PFSK-1 (cell line): ENCODE measurements around the gene POR. TPM values are rescaled to one million over a fixed set of nuclear protein-coding genes. Genes with fewer than 3 reads are reported as not detected.

Experiments used
- FOXP2 ChIP-seq: optimal IDR thresholded peaks from 2 replicates; pipeline ENCODE3; 2011; ENCODE audit warnings: borderline replicate concordance, control low read depth, inconsistent platforms; ENCODE audit not compliant: insufficient read depth; ENCODE audit errors: extremely low read length, extremely low read depth
- POLR2AphosphoS5 ChIP-seq: IDR thresholded peaks from 2 replicates; pipeline ENCODE4 v1.6.1; 2012; ENCODE audit warnings: low read depth, mild to moderate bottlenecking, control low read depth, low read length, moderate library complexity
- SIN3A ChIP-seq: IDR thresholded peaks from 2 replicates; pipeline ENCODE4 v1.6.1; 2012; ENCODE audit warnings: mild to moderate bottlenecking, low read length, moderate library complexity, borderline replicate concordance; ENCODE audit not compliant: insufficient read depth
- TAF1 ChIP-seq: IDR thresholded peaks from 2 replicates; pipeline ENCODE4 v1.6.1; 2012; ENCODE audit warnings: low read length, control low read depth, borderline replicate concordance; ENCODE audit not compliant: insufficient read depth
- polyA plus RNA-seq: library from polyadenylated mRNA; unstranded; fragments of >200 nt; gene quantifications from one replicate; pipeline ENCODE4 v1.2.1, GENCODE V29; 2012; ENCODE audit warnings: low read depth, missing spikeins; ENCODE audit not compliant: insufficient read length
- TF ChIP-seq, protein P1 (sequence below), 2 experiments: IDR thresholded peaks; 2 replicates each; pipeline versions ENCODE4 v1.6.1 to v1.8.0; 2011 to 2012; ENCODE audit warnings: low read depth in 2 of 2, low read length in 2 of 2, control low read depth in 1 of 2, inconsistent platforms in 1 of 2, mild to moderate bottlenecking in 1 of 2, moderate library complexity in 1 of 2; ENCODE audit not compliant: insufficient read depth in 1 of 2

Gene POR
- polyA plus RNA-seq = 356 TPM

DNA sequence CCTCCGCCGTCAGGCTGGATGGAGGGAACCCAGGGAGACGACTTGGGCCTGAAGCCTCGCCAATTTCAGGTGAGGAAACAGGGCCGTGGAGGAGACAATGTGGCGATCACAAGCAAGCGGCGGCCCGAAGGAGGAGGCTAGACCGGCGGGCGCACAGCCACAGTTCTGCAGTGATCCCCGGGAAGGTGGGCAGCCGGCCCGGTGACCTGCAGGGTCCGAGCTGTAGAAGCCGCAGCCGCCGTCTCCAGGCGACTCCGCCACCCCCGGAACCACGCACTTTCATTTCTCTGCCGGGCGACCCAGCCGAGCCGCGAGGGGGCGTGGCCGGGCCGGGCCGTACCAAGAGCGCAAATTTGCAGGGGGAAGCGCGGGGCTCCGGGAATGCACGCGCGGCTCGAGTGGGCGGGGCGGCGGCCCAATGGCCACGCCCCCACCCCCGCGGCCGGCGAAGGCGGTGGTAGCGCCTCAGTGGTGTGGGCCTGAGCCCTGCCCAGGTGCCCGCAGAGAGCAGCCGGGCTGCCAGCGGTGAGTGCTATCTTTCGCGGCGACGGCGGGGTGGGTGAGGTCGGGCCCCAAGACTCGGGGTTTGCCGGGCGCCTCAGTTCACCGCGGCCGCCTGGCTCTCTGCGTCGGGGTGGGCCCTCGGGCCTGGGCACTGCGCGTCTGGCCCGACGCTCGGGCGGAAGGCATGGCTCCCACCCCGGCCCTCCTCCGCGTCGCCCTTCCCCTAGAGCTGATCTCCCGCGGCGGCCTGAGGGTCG lies at the start of gene POR:
POR (plus strand) TSS at position 501 of the 761 bp plus-strand sequence. CDS start 38,847 bp downstream, outside the sequence.
- TF ChIP-seq TAF1 (peak; percentile 97), POLR2AphosphoS5 (peak; percentile 99), SIN3A (peak; percentile 80; the same call in 1 of the 2 replicates), FOXP2 (peak; percentile 68)
- TF ChIP-seq, protein P1, sequence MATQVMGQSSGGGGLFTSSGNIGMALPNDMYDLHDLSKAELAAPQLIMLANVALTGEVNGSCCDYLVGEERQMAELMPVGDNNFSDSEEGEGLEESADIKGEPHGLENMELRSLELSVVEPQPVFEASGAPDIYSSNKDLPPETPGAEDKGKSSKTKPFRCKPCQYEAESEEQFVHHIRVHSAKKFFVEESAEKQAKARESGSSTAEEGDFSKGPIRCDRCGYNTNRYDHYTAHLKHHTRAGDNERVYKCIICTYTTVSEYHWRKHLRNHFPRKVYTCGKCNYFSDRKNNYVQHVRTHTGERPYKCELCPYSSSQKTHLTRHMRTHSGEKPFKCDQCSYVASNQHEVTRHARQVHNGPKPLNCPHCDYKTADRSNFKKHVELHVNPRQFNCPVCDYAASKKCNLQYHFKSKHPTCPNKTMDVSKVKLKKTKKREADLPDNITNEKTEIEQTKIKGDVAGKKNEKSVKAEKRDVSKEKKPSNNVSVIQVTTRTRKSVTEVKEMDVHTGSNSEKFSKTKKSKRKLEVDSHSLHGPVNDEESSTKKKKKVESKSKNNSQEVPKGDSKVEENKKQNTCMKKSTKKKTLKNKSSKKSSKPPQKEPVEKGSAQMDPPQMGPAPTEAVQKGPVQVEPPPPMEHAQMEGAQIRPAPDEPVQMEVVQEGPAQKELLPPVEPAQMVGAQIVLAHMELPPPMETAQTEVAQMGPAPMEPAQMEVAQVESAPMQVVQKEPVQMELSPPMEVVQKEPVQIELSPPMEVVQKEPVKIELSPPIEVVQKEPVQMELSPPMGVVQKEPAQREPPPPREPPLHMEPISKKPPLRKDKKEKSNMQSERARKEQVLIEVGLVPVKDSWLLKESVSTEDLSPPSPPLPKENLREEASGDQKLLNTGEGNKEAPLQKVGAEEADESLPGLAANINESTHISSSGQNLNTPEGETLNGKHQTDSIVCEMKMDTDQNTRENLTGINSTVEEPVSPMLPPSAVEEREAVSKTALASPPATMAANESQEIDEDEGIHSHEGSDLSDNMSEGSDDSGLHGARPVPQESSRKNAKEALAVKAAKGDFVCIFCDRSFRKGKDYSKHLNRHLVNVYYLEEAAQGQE (IDR thresholded peaks at IDR 0.05; ENCODE audit: insufficient read depth in 1 of 2, low read depth in 2 of 2, low read length in 2 of 2) = 0 out of 4 replicates have a peak, but pooled peaks have one; percentile 19 to 21

DNA sequence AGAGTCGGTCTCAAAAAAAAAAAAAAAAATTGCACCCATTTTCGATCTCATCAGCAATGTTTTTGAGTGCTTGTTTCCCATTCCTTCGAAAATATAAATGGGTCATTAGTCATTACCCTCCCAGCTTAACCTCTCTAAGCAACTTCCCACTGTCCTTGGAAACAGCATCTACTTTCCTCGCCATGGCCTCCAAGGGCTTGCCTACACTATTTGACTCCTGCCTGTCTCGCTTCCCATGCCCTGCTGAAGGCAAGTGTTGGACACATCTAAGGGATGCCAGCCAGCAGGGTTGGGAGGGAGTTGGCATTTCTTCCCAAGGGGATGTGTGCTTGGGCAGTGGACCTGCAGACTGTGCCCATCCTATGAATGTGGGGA lies 48.9 kb upstream of the POR start:
- TF ChIP-seq SIN3A (no peak), FOXP2 (no peak), POLR2AphosphoS5 (no peak)

DNA sequence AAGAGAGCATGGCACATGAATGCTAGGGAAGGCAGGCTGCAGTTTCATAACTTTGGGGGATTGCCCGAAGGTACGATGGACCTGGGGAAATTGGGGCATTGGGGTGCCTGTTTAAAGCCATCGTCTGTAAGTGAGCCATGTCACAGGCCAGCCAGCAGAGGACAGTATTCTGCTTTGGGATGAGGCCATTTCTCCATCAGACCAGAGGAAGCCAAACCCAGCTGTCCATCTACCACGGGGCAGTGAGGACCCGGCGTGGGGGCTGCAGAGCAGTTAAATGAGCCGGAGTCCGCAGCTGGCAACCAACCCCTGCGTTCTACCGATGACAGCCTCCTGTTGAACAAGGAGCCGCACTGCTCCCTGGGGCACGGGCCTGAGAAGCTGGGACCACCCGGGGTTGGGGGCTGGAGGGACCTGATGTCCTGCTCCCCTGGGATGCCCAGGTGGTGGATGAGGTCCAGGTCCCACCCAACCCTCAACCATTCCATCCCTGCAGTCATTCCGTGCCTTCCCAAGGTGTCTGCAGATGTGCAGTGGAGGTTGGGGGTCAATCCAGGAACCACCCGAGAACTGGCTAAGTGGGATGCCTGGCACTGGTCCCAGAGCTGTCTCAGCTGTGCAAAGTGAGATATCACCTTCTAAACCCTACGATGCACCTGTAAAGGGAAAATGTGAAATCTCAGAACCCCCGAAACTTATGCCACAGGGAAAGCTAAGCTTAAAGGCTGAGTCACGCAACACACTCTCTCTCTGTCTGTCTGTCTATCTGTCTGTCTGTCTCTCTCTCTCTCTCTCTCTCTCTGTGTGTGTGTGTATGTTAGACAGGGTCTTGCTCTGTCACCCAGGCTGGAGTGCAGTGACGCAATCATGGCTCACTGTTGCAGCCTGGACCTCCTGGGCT lies 48.2 kb upstream of the POR start:
- TF ChIP-seq TAF1 = no peak
- no peak for TF ChIP-seq SIN3A
- TF ChIP-seq, protein P1 (IDR thresholded peaks at IDR 0.05; ENCODE audit: insufficient read depth in 1 of 2, low read depth in 2 of 2, low read length in 2 of 2) = no peak
- no peak for TF ChIP-seq POLR2AphosphoS5
- no peak for TF ChIP-seq FOXP2

DNA sequence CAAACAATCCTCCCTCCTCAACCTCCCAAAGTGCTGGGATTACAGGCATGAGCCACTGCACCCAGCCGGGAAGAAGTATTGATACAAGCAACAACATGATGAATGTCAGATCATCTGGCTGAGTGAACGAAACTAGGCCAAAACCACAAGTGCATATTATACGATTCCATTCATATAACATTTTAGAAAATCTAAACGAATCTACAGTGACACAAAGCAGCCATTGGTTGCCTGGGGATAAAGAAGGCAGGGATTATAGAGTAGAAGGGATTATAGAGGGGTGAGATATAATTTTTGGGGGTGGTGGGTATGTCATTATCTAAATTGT lies 47.6 kb upstream of the POR start:
- TF ChIP-seq SIN3A = no peak
- TF ChIP-seq TAF1 = no peak
- TF ChIP-seq, protein P1 (IDR thresholded peaks at IDR 0.05; ENCODE audit: insufficient read depth in 1 of 2, low read depth in 2 of 2, low read length in 2 of 2) = no peak
- no peak for TF ChIP-seq POLR2AphosphoS5
- TF ChIP-seq FOXP2 = no peak

DNA sequence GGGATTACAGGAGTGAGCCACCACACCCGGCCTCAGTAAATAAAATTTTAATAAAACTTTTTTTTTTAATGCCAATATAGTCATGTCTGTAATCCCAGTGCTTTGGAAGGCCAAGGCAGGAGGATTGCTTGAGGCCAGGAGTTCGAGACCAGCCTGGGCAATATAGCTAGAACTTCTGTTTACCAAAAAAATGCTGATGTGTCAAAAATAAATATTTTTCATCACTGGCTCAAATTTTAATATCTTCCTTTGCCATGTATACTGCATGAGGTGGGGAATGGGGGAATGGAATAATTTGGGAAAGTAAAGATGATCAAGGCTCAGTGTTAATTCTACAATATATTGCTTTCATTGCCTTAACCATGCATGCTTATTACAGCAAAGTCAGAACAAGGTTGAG lies 46.8 kb upstream of the POR start:
- TF ChIP-seq, protein P1 (IDR thresholded peaks at IDR 0.05; ENCODE audit: insufficient read depth in 1 of 2, low read depth in 2 of 2, low read length in 2 of 2) = no peak
- TF ChIP-seq FOXP2 = no peak
- TF ChIP-seq SIN3A = no peak
